A549 treated with Hydrocortisone at 1 μM for 4 hours (cell line): ENCODE results near the gene RHOBTB3. TPM values are rescaled to one million over a fixed set of nuclear protein-coding genes. Genes with fewer than 3 reads are reported as not detected.

Source experiments
- total RNA-seq: library from RNA; stranded (reverse); fragments of 200-300 nt; extraction: Qiagen RNA extraction; gene quantifications from 5 replicates; pipeline ENCODE4 v1.2.3, GENCODE V29; 2022

Gene RHOBTB3
- 7.1 to 11.5 TPM (median 9.0 TPM) in 5 replicates for total RNA-seq

DNA sequence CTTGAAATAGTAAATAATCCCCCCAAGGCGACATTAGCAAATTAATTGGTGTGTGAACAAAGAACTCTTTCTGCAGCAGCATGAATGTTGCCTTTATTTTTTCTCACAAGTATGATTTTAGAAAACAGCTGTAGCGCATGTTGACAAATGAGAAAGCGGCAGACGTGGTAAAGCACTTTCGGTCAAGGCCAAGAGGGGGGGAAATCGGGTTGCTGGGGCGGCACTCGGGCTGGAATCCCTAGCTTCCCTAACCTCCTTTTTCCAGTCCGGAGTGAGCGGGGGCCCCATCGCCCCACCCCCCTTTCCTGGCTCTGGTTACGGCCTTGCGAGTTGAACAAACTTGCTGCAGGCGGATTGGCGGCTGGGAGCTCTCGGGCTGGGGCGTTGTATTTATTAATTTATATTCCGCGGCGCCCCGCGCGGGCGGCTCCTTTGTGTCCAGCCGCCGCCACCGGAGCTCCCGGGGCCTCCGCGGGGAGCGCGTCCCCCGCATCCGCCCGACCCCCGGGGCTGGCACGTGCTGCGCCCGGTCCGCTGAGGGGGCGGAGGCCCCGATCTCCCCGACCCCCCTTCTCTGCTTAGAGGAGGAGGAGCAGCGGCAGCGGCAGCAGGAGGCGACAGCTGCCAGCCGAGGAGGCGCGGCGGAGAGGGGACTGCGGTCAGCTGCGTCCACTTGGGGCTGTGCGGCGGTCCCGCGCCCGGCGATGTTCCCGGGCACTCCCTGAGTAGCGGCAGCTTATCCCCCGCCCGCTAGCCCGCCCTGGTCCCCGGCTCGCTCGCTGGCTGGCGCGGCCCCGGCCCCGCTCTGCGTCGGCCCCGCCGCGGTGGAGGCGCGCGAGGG is at the start of gene RHOBTB3:
Gene RHOBTB3, plus strand, starts transcription at position 607 of the 841 bp plus-strand sequence. CDS start 347 bp downstream, outside the sequence.

DNA sequence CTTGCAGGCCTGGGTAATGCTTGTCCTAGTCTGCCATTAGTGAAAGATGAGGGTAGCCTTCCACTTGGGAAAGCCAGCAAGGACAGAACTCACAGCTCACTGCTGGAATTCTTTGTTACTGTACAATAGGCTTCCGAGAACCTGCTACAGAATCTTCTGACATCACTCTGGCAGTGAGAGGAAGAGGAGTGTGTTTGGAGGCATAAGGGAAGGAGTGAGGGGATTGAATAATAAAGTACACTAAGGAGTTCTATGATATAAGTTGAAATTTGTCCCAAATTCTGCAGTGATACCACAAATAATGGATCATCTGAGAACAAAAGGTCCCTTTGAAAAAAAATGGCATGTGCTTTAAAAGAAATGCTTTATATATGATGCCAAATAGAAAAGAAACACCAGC is 48.2 kb upstream of the RHOBTB3 start, which contains the start of gene SPATA9:
Gene SPATA9, minus strand, starts transcription at position 101 of the 400 bp plus-strand sequence. CDS start 137 bp downstream, outside the sequence.

DNA sequence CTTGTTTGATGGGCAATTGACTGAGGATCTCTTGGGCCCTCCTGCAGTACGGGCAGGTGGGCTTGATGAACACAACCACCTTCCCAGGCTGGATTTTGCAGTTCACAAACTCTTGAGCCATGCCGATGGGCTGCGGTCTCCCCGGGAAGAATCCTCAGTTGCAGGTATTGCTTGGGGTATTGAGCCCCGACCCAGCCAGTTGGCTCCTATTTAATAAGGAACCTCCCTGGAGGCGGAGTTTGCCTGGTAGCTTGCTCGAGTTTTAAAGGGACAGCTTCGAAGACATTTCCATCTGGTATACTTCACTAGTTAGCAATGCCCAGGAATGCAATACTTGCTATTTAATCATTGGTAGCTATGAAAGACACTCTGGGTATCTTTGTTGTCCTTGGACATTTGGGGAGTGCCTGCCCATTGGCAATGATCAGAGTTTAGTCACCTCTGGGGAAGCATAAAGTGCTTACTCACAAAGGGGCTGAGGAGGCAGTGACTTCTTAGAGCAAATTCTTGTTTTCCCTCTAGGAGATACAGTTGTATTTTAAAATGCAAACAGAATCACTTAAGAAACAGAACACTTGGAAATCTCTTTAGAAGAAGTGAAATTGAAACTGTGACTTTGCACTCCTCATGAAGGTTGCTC is 91.5 kb downstream of the RHOBTB3 start, which contains the start of gene GLRX:
Gene GLRX, minus strand, starts transcription at position 185 of the 640 bp plus-strand sequence. Its CDS starts 64 bp downstream, at position 121.

Other genes with a start within 250 kb of the RHOBTB3 start
- 16.9 to 28.9 TPM (median 23.4 TPM) in 5 replicates for gene SKIC3, start 176.4 kb upstream of the RHOBTB3 start, total RNA-seq
- gene ARSK, start 176.2 kb upstream of the RHOBTB3 start, total RNA-seq, result 5.4 to 8.5 TPM (median 8.3 TPM) in 5 replicates
- 0.06 to 0.23 TPM (median 0.16 TPM) in 5 replicates for gene GPR150, start 111.2 kb upstream of the RHOBTB3 start, total RNA-seq
- 1.5 to 2.3 TPM (median 2.1 TPM) in 5 replicates for gene RFESD, start 84.6 kb upstream of the RHOBTB3 start, total RNA-seq
- 0.17 to 0.22 TPM (median 0.18 TPM) in 3 of 5 replicates, not detected in the others for gene SPATA9, start 48.3 kb upstream of the RHOBTB3 start, total RNA-seq
- gene GLRX, start 91.4 kb downstream of the RHOBTB3 start, total RNA-seq, result 69.0 to 130 TPM (median 76.7 TPM) in 5 replicates
- 22.7 to 38.1 TPM (median 36.0 TPM) in 5 replicates for gene ELL2, start 230.5 kb downstream of the RHOBTB3 start, total RNA-seq